ENCODE data around the gene ZBTB5.
"Not testable (repeated sequence)": the region's sequence is repeated elsewhere in the genome, so short reads cannot be mapped to it uniquely, and the experiment has no call there.

The ZBTB5 gene

GRCh38 chr9:37447111-37447510, 18.1 kb downstream of the ZBTB5 start:
- no peak for DNase-seq

- DNase-seq = no peak
Measured at GRCh38 chr9:37446401-37446800, 18.8 kb downstream of the ZBTB5 start.

GRCh38 chr9:37445832-37446231, 19.4 kb downstream of the ZBTB5 start:
- DNase-seq = no peak

GRCh38 chr9:37444890-37445289, 20.4 kb downstream of the ZBTB5 start:
- DNase-seq = no peak

DNA sequence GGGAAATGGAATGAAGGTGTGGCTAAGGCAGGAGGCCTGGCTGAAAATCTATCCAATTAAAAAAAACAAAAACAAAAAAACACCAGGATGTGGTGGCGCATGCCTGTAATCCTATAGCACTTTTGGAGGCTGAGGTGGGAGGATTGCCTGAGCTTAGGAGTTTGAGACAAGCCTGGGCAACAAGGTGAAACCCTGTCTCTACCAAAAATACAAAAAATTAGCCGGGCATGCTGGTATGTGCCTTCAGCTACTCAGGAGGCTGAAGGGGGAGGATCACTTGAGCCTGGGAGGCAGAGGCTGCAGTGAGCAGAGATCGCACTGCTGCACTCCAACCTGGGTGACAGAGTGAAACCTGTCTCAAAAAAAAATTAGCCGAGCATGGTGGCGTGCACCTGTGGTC, 21.7 kb downstream of the ZBTB5 start:
- no peak for DNase-seq

DNA sequence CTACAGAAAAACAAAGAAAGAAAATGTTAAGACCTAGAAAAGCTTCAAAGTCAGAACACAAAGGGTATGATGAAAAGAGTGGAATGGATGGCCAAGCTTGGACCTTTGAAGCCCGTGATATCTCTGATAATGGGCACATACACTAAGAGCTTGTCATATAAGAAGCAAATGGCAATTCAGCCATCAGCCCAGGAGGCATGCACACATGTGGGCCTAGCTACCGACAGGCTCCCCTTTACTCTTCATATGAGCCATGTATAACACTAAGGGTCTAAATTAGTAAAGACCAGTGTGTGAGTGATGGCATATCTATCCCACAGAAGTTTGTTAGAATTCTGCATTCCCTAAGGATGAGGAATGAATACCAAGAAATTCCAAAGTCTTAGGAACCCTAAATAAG, 22.7 kb downstream of the ZBTB5 start:
- DNase-seq = no peak

- no peak for DNase-seq
Measured at GRCh38 chr9:37441776-37442370, 23.4 kb downstream of the ZBTB5 start.

- DNase-seq = no peak
Measured at GRCh38 chr9:37438359-37438758, 26.9 kb downstream of the ZBTB5 start.

DNA sequence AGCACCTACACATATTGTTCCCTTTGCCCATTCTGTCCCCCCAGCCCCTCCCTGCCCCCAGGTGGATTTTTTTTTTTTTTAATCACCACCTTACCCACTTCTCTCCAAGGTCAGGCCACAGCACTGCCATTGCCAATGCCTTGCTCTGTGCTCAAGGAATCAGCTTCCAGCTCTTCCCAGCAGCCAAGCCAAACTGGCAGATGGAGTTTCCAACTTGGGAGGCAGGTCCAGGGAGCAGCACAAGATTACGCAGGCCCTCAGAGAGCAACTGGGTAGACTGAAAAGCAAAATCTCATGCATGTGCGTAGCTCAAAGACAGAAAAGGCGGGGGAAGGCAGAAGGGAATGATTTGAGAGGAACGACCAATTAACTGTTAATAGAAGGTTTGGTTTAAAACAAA, 27.6 kb downstream of the ZBTB5 start:
- no peak for DNase-seq

- DNase-seq = no peak
Measured at GRCh38 chr9:37437010-37437409, 28.2 kb downstream of the ZBTB5 start.

GRCh38 chr9:37436540-37436939, 28.7 kb downstream of the ZBTB5 start:
- no peak for DNase-seq

DNA sequence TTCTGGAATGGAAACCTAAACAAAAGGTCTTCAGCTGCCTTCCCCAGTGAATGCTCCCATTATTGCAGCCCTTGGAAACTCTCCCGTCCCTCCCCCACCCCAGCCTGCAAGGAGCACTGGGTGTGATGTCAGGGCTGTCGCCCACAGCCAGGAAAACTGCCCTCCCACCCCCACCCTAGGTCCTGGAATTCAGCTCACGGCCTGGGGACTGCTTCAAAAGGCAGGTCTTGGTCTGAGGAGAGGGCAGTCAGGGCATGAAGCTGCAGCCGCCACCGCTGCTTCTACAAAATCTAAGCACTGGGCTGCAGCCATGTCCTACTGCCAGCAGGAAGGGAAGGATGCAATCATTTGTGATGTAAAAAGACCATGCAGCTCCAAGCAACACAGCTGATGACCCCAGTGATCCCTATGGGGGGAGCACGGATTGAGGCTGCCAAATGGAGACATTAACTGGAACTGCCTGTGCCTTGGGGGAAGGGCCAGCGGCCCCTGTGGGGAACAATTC, 31.3 kb downstream of the ZBTB5 start:
- DNase-seq = no peak

DNA sequence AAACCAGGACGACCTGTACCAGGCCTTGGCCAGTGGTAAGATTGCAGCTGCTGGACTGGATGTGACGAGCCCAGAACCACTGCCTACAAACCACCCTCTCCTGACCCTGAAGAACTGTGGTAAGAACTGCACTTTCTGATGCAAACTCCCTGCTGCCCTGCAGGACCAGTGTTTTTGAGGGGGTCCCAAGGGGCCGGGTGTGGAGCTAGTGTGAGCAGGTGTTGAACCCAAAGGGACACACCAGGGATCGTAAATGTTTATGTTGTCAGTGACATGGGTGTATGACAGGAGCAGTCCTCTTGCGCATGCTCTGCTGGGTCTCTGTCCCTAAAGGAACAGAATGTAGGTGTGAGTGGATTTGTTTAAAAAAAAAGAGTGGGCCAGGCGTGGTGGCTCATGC, 33.2 kb downstream of the ZBTB5 start:
- no peak for DNase-seq

DNA sequence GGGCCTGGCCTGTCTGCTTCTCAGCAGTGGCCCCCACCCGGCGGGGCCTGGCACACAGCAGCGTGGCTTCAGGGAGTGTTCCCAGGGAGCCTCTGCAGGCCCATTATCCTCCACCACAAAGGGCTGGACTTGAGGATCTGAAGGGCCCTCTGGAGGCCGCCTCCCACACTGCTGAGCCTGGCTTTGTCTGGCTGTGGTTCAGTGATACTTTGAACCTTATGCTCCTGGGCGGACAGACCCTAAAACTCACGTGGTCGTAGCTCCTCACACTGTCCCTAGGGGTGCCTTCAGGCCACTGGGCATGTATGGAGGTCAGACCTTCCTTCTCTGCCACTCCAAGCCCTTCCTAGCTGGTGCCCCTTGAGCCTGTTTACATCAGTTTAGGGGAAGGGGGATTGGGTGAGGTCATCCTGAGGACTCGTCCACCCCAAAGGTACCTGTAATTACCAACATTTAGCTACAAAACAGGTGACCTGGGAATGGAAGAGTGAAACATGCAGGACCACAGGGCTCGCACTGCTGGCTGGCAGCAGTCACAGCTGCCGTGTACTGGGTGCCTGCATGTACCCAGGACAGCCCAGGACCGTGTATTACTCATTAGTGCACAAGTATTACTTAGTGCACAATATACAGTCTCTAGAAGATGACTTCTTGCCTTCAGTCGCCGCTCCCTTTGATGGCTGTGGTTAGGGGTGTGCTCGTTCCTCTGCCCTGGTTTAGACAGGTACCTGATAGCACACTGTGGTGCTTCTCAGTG, 34.2 kb downstream of the ZBTB5 start:
- no peak for DNase-seq

GRCh38 chr9:37429441-37430285, 35.6 kb downstream of the ZBTB5 start:
- no peak for DNase-seq

DNA sequence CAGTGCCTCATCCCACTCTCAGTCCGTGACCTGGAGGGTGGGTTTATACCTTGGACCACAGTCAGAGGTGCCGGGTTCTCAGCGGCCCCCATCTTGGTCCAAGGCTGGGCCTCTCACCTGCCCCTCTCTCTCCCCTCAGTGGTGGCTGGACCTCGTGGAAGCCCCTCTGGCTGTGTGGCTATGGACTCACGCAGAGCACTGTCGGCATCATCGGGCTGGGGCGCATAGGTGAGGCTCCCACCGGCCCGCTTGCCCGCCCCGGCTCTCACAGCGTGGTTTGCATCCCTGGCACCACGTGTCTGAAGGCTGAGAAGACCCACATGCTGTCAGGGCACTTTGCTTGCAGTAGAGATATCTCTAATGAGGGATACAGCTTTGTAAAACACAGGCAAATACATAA, 36.9 kb downstream of the ZBTB5 start:
- no peak for DNase-seq

DNA sequence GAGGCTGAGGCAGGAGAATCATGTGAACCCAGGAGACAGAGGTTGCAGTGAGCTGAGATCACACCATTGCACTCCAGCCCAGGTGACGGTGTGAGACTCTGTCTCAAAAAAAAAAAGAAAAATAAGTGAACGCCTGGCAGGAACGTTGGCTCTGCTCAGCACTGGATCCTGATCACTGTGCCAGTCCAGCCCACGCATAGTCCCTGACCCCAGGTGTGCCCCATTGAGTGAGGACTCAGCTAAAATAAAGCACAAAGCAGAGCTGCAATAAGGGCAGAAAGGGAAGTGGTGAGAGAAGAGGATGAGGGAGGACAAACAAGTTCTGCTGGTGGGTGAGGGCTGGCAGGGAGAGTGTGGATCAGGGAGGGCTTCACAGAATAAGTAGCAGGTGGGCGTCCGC, 38.4 kb downstream of the ZBTB5 start:
- DNase-seq = no peak

GRCh38 chr9:37426431-37426830, 38.8 kb downstream of the ZBTB5 start:
- DNase-seq = not testable (repeated sequence)

- no peak for DNase-seq
Measured at GRCh38 chr9:37425298-37425752, 39.9 kb downstream of the ZBTB5 start.

GRCh38 chr9:37424686-37425297, 40.5 kb downstream of the ZBTB5 start:
- no peak for DNase-seq

- no peak for DNase-seq
Measured at GRCh38 chr9:37424204-37424685, 41.0 kb downstream of the ZBTB5 start.

- no peak for DNase-seq
Measured at GRCh38 chr9:37423508-37423907, 41.7 kb downstream of the ZBTB5 start.
